A549 (cell line): ENCODE measurements around the gene PUS3.
"Not testable (repeated sequence)": the region's sequence is repeated elsewhere in the genome, so short reads cannot be mapped to it uniquely, and the experiment has no call there.

Experiments
- CEBPB ChIP-seq, 2 experiments: fragments of >200 bp in 1 of 2; sonication (Bioruptor Twin) in 1 of 2; formaldehyde crosslinking in 1 of 2; IDR thresholded peaks; 2 replicates each; pipeline ENCODE4 v1.6.1; 2012 to 2016
- ESRRA ChIP-seq: fragments of 150-350 bp; IDR thresholded peaks from 2 replicates; pipeline ENCODE4 v1.6.1; 2014; ENCODE audit warnings: mild to moderate bottlenecking, low read length, borderline replicate concordance
- GATA3 ChIP-seq: IDR thresholded peaks from 2 replicates; pipeline ENCODE4 v1.6.1; 2012; ENCODE audit warnings: borderline replicate concordance
- HDAC2 ChIP-seq: fragments of 200-600 bp; sonication (generic); IDR thresholded peaks from 2 replicates; pipeline ENCODE4 v1.6.1; 2016
- JUN ChIP-seq, 2 experiments: fragments of >200 bp; sonication (Bioruptor Twin); formaldehyde crosslinking; IDR thresholded peaks; 2 replicates in 1 of 2; 3 replicates in 1 of 2; pipeline ENCODE4 v1.6.1; 2016 to 2017
- KDM1A ChIP-seq: fragments of 200-600 bp; sonication (generic); IDR thresholded peaks from 2 replicates; pipeline ENCODE4 v1.6.1; 2016; ENCODE audit warnings: low read depth, mild to moderate bottlenecking
- MAFK ChIP-seq: fragments of 450-650 bp; IDR thresholded peaks from 2 replicates; pipeline ENCODE4 v1.6.1; 2014; ENCODE audit not compliant: partially characterized antibody
- NPAS2 ChIP-seq: fragments of 250-450 bp; sonication (Bioruptor Pico); IDR thresholded peaks from 2 replicates; pipeline ENCODE4 v1.8.0; 2022; ENCODE audit warnings: mild to moderate bottlenecking, moderate library complexity, borderline replicate concordance
- POLR2A ChIP-seq: IDR thresholded peaks from 2 replicates; pipeline ENCODE4 v1.6.1; 2012; ENCODE audit warnings: mild to moderate bottlenecking, low read length
- RFX5 ChIP-seq: fragments of 450-650 bp; IDR thresholded peaks from 2 replicates; pipeline ENCODE4 v1.7.1; 2014; ENCODE audit warnings: antibody characterized with exemption, mild to moderate bottlenecking, moderate library complexity
- TF ChIP-seq, protein P1 (sequence below): fragments of >200 bp; sonication (Bioruptor Twin); formaldehyde crosslinking; IDR thresholded peaks from 3 replicates; pipeline ENCODE4 v1.5.1; 2016
- TF ChIP-seq, protein P2 (sequence below): IDR thresholded peaks from 2 replicates; pipeline ENCODE4 v1.6.1; 2012
- TF ChIP-seq, protein P3 (sequence below): fragments of 450-650 bp; IDR thresholded peaks from 2 replicates; pipeline ENCODE4 v1.6.1; 2014; ENCODE audit warnings: antibody characterized with exemption
- TF ChIP-seq, protein P4 (sequence below): fragments of >200 bp; sonication (Bioruptor Twin); formaldehyde crosslinking; IDR thresholded peaks from 3 replicates; pipeline ENCODE4 v1.6.1; 2016

DNA sequence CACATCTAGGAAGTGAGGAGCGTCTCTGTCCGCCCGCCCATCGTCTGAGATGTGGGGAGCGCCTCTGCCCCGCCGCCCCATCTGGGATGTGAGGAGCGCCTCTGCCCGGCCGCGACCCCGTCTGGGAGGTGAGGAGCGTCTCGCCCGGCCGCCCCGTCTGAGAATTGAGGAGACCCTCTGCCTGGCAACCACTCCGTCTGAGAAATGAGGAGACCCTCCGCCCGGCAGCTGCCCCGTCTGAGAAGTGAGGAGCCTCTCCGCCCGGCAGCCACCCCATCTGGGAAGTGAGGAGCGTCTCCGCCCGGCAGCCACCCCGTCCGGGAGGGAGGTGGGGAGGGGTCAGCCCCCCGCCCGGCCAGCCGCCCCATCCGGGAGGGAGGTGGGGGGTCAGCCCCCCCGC, 40.2 kb downstream of the PUS3 start:
- TF ChIP-seq, protein P1, sequence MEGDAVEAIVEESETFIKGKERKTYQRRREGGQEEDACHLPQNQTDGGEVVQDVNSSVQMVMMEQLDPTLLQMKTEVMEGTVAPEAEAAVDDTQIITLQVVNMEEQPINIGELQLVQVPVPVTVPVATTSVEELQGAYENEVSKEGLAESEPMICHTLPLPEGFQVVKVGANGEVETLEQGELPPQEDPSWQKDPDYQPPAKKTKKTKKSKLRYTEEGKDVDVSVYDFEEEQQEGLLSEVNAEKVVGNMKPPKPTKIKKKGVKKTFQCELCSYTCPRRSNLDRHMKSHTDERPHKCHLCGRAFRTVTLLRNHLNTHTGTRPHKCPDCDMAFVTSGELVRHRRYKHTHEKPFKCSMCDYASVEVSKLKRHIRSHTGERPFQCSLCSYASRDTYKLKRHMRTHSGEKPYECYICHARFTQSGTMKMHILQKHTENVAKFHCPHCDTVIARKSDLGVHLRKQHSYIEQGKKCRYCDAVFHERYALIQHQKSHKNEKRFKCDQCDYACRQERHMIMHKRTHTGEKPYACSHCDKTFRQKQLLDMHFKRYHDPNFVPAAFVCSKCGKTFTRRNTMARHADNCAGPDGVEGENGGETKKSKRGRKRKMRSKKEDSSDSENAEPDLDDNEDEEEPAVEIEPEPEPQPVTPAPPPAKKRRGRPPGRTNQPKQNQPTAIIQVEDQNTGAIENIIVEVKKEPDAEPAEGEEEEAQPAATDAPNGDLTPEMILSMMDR = not testable (repeated sequence)
- TF ChIP-seq HDAC2; CEBPB (IDR thresholded peaks at IDR 0.05); RFX5; POLR2A; ESRRA; GATA3; NPAS2 (CRISPR knock-in tag); KDM1A; MAFK; JUN (IDR thresholded peaks at IDR 0.05): not testable (repeated sequence)
- TF ChIP-seq, protein P2, sequence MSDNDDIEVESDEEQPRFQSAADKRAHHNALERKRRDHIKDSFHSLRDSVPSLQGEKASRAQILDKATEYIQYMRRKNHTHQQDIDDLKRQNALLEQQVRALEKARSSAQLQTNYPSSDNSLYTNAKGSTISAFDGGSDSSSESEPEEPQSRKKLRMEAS = not testable (repeated sequence)
- TF ChIP-seq, protein P3, sequence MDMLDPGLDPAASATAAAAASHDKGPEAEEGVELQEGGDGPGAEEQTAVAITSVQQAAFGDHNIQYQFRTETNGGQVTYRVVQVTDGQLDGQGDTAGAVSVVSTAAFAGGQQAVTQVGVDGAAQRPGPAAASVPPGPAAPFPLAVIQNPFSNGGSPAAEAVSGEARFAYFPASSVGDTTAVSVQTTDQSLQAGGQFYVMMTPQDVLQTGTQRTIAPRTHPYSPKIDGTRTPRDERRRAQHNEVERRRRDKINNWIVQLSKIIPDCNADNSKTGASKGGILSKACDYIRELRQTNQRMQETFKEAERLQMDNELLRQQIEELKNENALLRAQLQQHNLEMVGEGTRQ = not testable (repeated sequence)
- TF ChIP-seq, protein P4, sequence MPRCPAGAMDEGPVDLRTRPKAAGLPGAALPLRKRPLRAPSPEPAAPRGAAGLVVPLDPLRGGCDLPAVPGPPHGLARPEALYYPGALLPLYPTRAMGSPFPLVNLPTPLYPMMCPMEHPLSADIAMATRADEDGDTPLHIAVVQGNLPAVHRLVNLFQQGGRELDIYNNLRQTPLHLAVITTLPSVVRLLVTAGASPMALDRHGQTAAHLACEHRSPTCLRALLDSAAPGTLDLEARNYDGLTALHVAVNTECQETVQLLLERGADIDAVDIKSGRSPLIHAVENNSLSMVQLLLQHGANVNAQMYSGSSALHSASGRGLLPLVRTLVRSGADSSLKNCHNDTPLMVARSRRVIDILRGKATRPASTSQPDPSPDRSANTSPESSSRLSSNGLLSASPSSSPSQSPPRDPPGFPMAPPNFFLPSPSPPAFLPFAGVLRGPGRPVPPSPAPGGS = not testable (repeated sequence)
